Right lobe of liver (tissue), 4 donors: ENCODE measurements around the gene TMPRSS2.

Experiments
- POLR2A ChIP-seq: fragments of 450-650 bp; IDR thresholded peaks from one replicate; pipeline ENCODE4 v1.6.1; 2017; ENCODE audit warnings: antibody characterized with exemption, mild to moderate bottlenecking
- TF ChIP-seq, protein P1 (sequence below), 4 donors: fragments of 200-600 bp in 3 of 4; fragments of 450-650 bp in 1 of 4; IDR thresholded peaks; one replicate each; pipeline versions ENCODE4 v1.5.1 to v1.8.0; 2016 to 2022; ENCODE audit warnings: antibody characterized with exemption in 4 of 4, mild to moderate bottlenecking in 2 of 4
- donor health status: DM: no; HTN: no; CAD: no.
- donor health status: DM: no; HTN: no; CAD: no.
- donor health status: DM: no; HTN: yes; CAD: no.

DNA sequence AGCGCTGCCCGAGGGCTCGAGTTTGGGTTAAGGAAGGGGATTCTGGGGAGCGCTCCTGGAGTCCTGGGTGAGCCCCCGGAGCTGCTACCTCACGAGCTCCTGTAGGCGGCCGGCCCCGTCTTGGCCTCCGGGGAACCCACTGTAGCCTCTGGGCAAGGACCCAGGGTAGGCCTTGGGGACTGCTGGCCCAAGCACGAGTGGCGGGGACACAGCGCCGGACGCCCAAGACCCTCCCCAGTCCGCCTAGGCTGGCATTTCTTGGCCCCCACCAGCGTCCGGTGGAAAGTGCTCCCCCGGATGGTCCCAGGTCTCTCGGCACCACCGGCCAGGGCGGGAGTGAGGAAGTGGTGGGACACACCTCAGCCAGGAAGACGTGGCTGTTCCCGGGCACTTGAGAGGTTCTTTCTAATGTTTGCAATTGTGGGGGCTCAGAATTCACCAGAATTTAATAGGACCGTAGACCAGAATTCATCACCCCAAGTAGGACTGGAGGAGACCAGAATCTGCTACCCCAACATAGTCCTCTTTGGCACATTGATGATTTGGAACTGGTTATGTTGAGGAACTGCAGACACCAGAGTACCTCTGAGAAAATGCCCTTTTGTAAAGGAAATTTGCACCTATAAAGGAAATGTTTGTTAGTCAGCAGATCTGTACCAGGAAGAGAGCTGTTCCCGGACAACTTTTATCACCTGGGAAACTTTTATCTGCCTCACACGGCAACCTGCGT is 622 bp upstream of the TMPRSS2 start:
- TF ChIP-seq, protein P1, sequence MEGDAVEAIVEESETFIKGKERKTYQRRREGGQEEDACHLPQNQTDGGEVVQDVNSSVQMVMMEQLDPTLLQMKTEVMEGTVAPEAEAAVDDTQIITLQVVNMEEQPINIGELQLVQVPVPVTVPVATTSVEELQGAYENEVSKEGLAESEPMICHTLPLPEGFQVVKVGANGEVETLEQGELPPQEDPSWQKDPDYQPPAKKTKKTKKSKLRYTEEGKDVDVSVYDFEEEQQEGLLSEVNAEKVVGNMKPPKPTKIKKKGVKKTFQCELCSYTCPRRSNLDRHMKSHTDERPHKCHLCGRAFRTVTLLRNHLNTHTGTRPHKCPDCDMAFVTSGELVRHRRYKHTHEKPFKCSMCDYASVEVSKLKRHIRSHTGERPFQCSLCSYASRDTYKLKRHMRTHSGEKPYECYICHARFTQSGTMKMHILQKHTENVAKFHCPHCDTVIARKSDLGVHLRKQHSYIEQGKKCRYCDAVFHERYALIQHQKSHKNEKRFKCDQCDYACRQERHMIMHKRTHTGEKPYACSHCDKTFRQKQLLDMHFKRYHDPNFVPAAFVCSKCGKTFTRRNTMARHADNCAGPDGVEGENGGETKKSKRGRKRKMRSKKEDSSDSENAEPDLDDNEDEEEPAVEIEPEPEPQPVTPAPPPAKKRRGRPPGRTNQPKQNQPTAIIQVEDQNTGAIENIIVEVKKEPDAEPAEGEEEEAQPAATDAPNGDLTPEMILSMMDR (IDR thresholded peaks at IDR 0.05): no peak
- no peak for TF ChIP-seq POLR2A
